NCI-H2196 (cell line): ENCODE data around the gene ITIH6.
"Not testable (repeated sequence)": the region's sequence is repeated elsewhere in the genome, so short reads cannot be mapped to it uniquely, and the experiment has no call there.

ENCODE experiments used
- DNase-seq: peaks from one replicate; lab custom pipeline; 2025; ENCODE audit not compliant: unreplicated experiment; lab: John Stamatoyannopoulos, UW

The ITIH6 gene

GRCh38 chrX:54736298-54736942 lies 61.6 kb downstream of the ITIH6 start:
- DNase-seq = not testable (repeated sequence)

GRCh38 chrX:54721424-54721823 lies 76.6 kb downstream of the ITIH6 start:
- no peak for DNase-seq

- DNase-seq = no peak
Measured at GRCh38 chrX:54715621-54716020, 82.4 kb downstream of the ITIH6 start.

GRCh38 chrX:54714424-54714823 lies 83.6 kb downstream of the ITIH6 start:
- DNase-seq = no peak

GRCh38 chrX:54711735-54712134 lies 86.3 kb downstream of the ITIH6 start:
- DNase-seq = no peak

- no peak for DNase-seq
Measured at GRCh38 chrX:54710920-54711319, 87.1 kb downstream of the ITIH6 start.

- no peak for DNase-seq
Measured at GRCh38 chrX:54708404-54708803, 89.7 kb downstream of the ITIH6 start.
